Epidermal melanocyte (primary cell): Measurements from ENCODE around the gene CDH26.

Experiments used
- DNase-seq: peaks from one replicate; pipeline ENCODE4 v3.0.0; 2011; ENCODE audit warnings: low spot score; ENCODE audit not compliant: insufficient read length

CDH26 gene

GRCh38 chr20:60043435-60043834 lies 85.2 kb downstream of the CDH26 start:
- DNase-seq: no peak

GRCh38 chr20:60046011-60046413 lies 87.8 kb downstream of the CDH26 start:
- no peak for DNase-seq

GRCh38 chr20:60046436-60046835 lies 88.2 kb downstream of the CDH26 start:
- DNase-seq: no peak

GRCh38 chr20:60046860-60047259 lies 88.6 kb downstream of the CDH26 start:
- no peak for DNase-seq

GRCh38 chr20:60048634-60049521 lies 90.7 kb downstream of the CDH26 start:
- no peak for DNase-seq

- DNase-seq: no peak
Observed at GRCh38 chr20:60049601-60050000, 91.4 kb downstream of the CDH26 start.

GRCh38 chr20:60050193-60050947 lies 92.1 kb downstream of the CDH26 start:
- no peak for DNase-seq

GRCh38 chr20:60051911-60052310 lies 93.7 kb downstream of the CDH26 start:
- no peak for DNase-seq

GRCh38 chr20:60052322-60052721 lies 94.1 kb downstream of the CDH26 start:
- DNase-seq: no peak

GRCh38 chr20:60053125-60053817 lies 95.0 kb downstream of the CDH26 start:
- no peak for DNase-seq

- DNase-seq: no peak
Observed at GRCh38 chr20:60053818-60054190, 95.6 kb downstream of the CDH26 start.

GRCh38 chr20:60054716-60055634 lies 96.8 kb downstream of the CDH26 start:
- no peak for DNase-seq

GRCh38 chr20:60055740-60056139 lies 97.5 kb downstream of the CDH26 start:
- no peak for DNase-seq

GRCh38 chr20:60056407-60057122 lies 98.3 kb downstream of the CDH26 start:
- DNase-seq: no peak

GRCh38 chr20:60057123-60057865 lies 99.1 kb downstream of the CDH26 start:
- peak; percentile 55 for DNase-seq

- no peak for DNase-seq
Observed at GRCh38 chr20:60057866-60058807, 99.9 kb downstream of the CDH26 start.

- no peak for DNase-seq
Observed at GRCh38 chr20:60058879-60059278, 100.7 kb downstream of the CDH26 start.

GRCh38 chr20:60060006-60060557 lies 101.9 kb downstream of the CDH26 start:
- no peak for DNase-seq
